T-helper 2 cell treated with Interferon-gamma antibody and Interleukin-4, amounts not matched to agents 100 ng/mL and 5 ng/mL, for 36 hours (primary cell): ENCODE results near the gene SLC16A1. TPM values are rescaled to one million over a fixed set of nuclear protein-coding genes. Genes with fewer than 3 reads are reported as not detected.
"Not testable (repeated sequence)": the region's sequence is repeated elsewhere in the genome, so short reads cannot be mapped to it uniquely, and the experiment has no call there.

ENCODE experiments used
- intact Hi-C: fragments of 100-400 bp; cut with micrococcal nuclease; formaldehyde crosslinking; loops from one replicate; pipeline ENCODE4 v1.15.1; 2023
- total RNA-seq: library from RNA; stranded (reverse); gene quantifications from 2 replicates; pipeline ENCODE4 v1.2.3, GENCODE V29; 2022

SLC16A1 gene
- total RNA-seq, 1 donor from 2014 or later = 61.6 TPM

- intact Hi-C loops = no loop called here
Measured at GRCh38 chr1:112927462-112927990, 28.5 kb downstream of the SLC16A1 start.

DNA sequence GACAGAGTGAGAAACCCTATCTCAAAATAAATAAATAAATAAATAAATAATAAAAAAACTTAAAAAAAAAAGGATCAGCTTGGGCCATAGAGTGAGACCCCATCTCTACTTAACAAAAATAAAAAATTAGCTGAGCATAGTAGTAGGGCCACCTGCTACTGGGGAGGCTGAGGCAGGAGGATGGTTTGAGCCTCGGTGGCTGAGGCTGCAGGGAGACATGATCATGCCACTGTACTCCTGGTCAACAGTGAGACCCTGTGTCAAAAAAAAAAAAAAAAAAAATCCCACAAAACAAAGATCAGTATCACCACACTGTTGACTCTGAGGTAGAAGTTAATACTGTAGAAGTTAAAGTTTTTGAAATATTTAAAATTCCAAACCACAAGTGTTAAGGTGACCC, 29.1 kb downstream of the SLC16A1 start:
- intact Hi-C loops = no loop called here

GRCh38 chr1:112925015-112925414, 31.0 kb downstream of the SLC16A1 start:
- intact Hi-C loops = no loop called here

DNA sequence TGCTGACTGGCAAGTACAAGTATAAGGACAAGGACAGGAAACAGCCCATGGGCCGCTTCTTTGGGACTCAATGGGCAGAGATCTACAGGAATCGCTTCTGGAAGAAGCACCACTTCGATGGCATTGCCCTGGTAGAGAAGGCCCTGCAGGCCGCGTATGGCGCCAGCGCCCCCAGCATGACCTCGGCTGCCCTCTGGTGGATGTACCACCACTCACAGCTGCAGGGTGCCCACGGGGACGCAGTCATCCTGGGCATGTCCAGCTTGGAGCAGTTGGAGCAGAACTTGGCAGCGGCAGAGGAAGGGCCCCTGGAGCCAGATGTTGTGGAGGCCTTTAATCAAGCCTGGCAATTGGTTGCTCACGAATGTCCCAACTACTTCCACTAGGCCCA, 32.0 kb downstream of the SLC16A1 start:
- intact Hi-C loops = no loop called here

DNA sequence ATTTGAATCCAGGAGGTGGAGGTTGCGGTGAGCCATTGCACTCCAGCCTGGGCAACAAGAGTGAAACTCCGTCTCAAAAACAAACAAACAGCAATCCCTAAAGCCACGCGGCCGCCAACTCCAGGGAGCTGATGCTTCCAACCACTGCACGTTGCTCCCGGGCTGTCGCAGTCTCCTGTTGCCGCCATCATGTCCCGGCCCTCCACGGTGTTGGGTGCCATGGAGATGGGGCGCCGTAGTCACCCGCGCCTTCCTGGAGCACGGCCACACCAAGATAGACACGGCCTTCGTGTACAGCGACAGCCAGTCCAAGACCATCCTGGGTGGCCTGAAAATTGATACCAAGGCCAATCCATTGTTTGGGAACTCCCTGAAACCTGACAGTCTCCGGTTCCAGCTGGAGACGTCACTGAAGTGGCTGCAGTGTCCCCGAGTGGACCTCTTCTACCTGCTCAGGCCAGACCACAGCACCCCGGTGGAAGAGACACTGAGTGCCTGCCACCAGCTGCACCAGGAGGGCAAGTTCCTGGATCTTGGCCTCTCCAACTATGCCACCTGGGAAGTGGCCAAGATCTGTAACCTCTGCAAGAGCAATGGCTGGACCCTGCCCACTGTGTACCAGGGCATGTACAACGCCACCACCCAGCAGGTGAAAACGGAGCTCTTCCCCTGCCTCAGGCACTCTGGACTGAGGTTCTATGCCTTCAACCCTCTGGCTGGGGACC, 32.6 kb downstream of the SLC16A1 start:
- intact Hi-C loops = no loop called here

- intact Hi-C loops = no loop called here
Measured at GRCh38 chr1:112911506-112912220, 44.3 kb downstream of the SLC16A1 start.

DNA sequence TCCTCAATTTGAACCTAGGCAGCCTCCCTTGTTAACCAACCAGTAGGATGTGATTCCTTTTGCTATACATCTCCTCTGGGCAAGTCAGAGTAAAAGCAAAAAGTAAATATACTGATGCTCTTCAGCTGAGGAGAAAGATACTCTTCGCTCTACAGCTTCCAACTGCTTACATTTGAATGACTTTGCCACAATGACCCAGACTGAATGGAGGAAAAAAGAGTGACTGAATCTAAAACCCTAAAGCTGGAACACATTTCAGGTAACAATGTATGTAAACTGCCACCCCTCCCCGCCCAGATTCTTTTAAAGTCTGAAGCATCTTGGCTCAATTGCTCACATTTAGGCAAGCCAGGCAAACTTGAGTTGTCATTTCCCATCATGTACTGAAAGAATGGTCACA, 46.1 kb downstream of the SLC16A1 start:
- intact Hi-C loops = no loop called here

- intact Hi-C loops = no loop called here
Measured at GRCh38 chr1:112906150-112906698, 49.8 kb downstream of the SLC16A1 start.

- intact Hi-C loops = no loop called here
Measured at GRCh38 chr1:112905395-112906149, 50.4 kb downstream of the SLC16A1 start.

DNA sequence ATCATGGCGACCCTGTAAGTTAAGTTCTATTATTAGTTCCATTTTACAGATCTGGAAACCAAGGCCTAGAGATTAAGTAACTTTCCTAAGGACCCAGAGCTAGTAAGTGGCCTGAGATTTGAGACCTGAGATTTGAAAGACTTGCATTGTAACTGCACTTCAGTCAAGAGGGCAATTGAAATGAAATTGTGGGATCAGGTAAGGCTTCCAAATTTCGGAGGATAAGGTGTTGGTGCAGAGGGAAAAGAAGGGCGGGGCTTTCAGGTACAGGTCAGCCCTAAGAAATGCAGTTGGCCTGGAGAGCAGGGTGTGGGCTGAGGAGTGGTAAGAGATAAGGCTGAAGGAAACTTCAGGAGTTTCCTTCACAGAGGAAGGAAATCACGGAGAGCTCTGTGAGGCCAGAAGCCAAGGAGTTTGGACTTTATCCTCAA, 51.1 kb downstream of the SLC16A1 start:
- intact Hi-C loops = no loop called here

- intact Hi-C loops = no loop called here
Measured at GRCh38 chr1:112904071-112904830, 51.7 kb downstream of the SLC16A1 start.

GRCh38 chr1:112902221-112902620, 53.8 kb downstream of the SLC16A1 start:
- intact Hi-C loops = no loop called here

DNA sequence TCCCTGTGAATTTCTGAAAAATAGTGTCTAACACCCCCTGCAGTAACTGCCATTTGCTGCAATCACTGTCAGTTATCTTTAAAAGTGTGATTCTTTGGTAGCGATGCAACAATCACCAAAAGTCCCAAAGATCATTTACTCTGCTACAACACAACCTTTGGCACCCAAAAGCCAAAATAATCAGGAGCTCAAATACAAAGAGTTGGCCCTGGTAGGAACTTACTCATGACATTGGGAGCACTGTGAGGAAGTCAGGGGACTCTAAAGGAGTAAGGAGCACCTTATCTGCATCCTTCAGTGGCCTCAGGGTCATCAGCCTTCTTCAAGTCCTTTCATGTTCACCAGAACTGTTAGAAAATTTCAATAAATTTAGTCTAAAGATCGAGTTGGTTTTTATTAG, 54.6 kb downstream of the SLC16A1 start:
- intact Hi-C loops = no loop called here

GRCh38 chr1:112896783-112897182, 59.2 kb downstream of the SLC16A1 start:
- intact Hi-C loops = no loop called here

GRCh38 chr1:112894561-112895011, 61.4 kb downstream of the SLC16A1 start:
- intact Hi-C loops = no loop called here

DNA sequence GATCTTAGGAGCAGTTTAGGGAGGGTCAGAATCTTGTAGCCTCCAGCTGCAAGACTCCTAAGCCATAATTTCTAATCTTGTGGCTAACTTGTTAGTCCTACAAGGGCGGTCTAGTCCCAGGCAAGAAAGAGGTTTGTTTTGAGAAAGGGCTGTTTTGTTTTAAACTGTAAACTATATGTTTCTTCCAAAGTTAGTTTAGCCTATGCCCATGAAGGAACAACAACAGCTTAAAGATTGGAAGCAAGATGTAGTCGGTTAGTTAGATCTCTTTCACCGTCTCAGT, 62.0 kb downstream of the SLC16A1 start:
- intact Hi-C loops = no loop called here

DNA sequence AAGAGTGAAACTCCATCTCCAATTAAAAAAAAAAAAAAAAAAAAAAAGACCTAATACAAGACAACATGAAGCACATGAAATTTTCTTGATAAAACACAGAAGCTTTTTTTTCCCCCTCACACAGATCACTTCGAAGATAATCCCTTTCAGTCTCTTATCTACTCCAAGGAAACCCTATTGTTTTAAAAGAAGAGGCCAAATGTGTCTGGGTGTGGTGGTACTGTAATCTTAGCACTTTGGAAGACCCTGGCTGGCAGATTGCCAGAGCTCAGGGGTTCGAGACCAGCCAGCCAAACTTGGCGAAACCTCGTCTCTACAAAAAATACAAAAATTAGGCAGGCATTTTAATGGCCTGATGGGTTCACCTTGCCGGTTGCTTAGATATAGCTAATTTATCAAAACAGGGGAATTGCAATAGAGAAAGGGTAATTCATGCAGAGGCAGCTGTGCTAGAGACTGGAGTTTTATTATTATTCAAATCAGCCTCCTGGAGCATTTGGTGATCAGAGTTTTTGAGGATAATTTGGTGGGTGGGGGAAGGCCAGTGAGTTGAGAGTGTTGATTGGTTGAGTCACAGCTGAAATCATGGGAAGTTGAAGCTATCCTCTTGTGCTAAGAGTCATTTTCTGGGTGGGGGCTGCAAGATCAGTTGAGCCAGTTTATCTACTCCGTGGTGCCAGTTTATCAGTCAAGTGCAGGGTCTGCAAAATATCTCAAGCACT, 62.5 kb downstream of the SLC16A1 start:
- intact Hi-C loops = no loop called here

DNA sequence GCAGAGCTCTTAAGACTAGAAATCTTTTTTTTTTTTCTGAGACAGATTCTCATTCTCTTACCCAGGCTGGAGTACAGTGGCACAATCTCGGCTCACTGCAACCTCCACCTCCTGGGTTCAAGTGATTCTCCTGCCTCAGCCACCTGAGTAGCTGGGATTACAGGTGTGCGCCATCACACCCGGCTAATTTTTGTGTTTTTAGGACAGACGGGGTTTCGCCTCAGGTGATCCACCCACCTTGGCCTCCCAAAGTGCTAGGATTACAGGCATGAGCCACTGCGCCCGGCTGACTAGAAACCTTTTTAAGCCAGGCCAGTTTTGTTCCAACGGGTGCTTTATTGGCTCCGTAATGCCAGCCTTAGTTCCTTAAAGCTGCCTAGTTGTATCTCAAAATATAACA, 66.1 kb downstream of the SLC16A1 start:
- intact Hi-C loops = not testable (repeated sequence)

DNA sequence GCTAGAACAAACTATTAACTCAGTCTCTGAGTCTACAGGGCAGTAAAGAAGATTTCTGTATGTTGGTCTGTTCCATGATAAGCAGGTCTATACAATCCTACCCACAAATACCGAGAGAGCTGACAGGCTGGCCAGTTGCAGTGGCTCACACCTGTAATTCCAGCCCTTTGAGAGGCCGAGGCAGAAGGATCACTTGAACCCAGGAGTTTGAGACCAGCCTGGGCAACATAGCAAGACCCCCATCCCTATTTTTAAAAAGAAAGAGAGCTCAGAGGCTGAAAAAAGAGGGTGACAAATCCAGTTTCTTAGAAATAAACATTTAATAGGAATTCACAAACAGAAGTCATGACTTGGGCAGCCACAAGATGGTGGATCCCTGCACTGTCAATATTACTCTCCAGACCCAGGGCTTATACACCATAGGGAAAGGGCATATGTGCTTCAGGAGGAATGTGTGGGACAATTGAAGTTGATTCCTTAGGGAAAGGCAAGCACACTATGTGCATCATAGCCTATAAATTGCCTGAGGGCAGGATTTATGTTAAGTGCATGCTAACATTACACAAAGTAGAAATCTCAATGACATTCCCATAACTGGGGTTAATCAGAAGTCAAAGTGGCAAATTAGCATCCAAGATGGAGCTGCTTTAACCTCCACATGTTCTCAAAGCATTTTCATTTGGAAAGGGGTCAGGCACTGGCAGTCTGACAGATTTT, 66.8 kb downstream of the SLC16A1 start:
- intact Hi-C loops = no loop called here

DNA sequence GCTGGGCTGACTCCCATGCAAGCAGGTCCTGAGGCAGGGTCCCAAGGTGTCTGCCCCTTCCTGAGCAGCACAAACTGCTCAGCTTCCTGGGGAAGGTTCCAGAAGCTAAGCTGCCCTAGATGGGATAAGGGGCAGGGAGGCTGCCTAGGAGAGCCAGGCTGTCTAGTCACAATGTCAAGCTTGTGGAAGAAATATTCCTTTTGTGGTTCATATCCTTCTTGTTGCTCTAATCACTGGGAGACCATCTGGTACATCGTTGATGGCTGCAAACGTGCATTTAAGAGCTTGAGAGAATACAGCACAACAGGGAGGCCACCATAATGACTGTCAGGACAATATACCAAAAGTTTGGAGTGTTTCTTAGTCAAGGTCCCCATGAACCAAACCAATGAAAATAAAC, 67.4 kb downstream of the SLC16A1 start:
- intact Hi-C loops = no loop called here
